Keratinocyte (primary cell): Measurements from ENCODE around the gene NTN1. TPM values are rescaled to one million over a fixed set of nuclear protein-coding genes. Genes with fewer than 3 reads are reported as not detected.

Experiments used
- DNase-seq: peaks from one replicate; pipeline ENCODE4 v3.0.0-alpha.2; 2011; ENCODE audit warnings: low read depth, missing footprints, low spot score
- FAIRE-seq: peaks from 2 replicates; lab custom pipeline; 2011; peaks lifted over from hg19 to GRCh38; lab: Jason Lieb, UNC
- H2AFZ ChIP-seq: 2 replicates; pipeline ENCODE4 v1.6.0; 2012; ENCODE audit warnings: low read length, control low read depth, inconsistent platforms; ENCODE audit not compliant: control insufficient read depth
- H3K27ac ChIP-seq: 2 replicates; pipeline ENCODE4 v1.5.1; 2011; ENCODE audit warnings: low read length; ENCODE audit not compliant: control insufficient read depth, insufficient read depth
- H3K27me3 ChIP-seq: 3 replicates; pipeline ENCODE4 v1.6.0; 2011; ENCODE audit warnings: low read length; ENCODE audit not compliant: control insufficient read depth, insufficient read depth; ENCODE audit errors: extremely low read depth
- H3K36me3 ChIP-seq, 2 experiments: 2 replicates in 1 of 2; 3 replicates in 1 of 2; pipeline ENCODE4 v1.5.1; 2011; ENCODE audit warnings: low read length in 2 of 2, mild to moderate bottlenecking in 1 of 2; ENCODE audit not compliant: control insufficient read depth in 2 of 2, insufficient read depth in 2 of 2; ENCODE audit errors: extremely low read depth in 1 of 2
- H3K4me1 ChIP-seq: 3 replicates; pipeline ENCODE4 v1.5.1; 2011; ENCODE audit warnings: low read length; ENCODE audit not compliant: control insufficient read depth, insufficient read depth; ENCODE audit errors: extremely low read depth
- H3K4me2 ChIP-seq: 3 replicates; pipeline ENCODE4 v1.6.0; 2011; ENCODE audit warnings: low read depth, low read length; ENCODE audit not compliant: control insufficient read depth, insufficient read depth; ENCODE audit errors: extremely low read depth
- H3K4me3 ChIP-seq, 3 experiments: fragments of 200-600 bp in 1 of 3; sonication (generic) in 1 of 3; 2 replicates in 2 of 3; 3 replicates in 1 of 3; pipeline ENCODE4 v1.5.1; 2011 to 2016; ENCODE audit warnings: low read length in 3 of 3, mild to moderate bottlenecking in 3 of 3, control low read depth in 2 of 3, inconsistent platforms in 1 of 3, low read depth in 1 of 3, mixed read lengths in 1 of 3, mixed run types in 1 of 3, moderate library complexity in 1 of 3; ENCODE audit not compliant: control insufficient read depth in 2 of 3, insufficient read depth in 2 of 3; ENCODE audit errors: extremely low read depth in 1 of 3
- H3K79me2 ChIP-seq: 2 replicates; pipeline ENCODE4 v1.6.0; 2012; ENCODE audit warnings: low read length; ENCODE audit not compliant: control insufficient read depth, insufficient read depth
- H3K9ac ChIP-seq: 3 replicates; pipeline ENCODE4 v1.6.0; 2011; ENCODE audit warnings: low read length; ENCODE audit not compliant: control insufficient read depth, insufficient read depth; ENCODE audit errors: extremely low read depth
- H3K9me1 ChIP-seq: 3 replicates; pipeline ENCODE4 v1.6.0; 2011; ENCODE audit warnings: low read length; ENCODE audit not compliant: control insufficient read depth, insufficient read depth; ENCODE audit errors: extremely low read depth
- H3K9me3 ChIP-seq: 2 replicates; pipeline ENCODE4 v1.5.1; 2012; ENCODE audit warnings: low read depth, low read length; ENCODE audit not compliant: control insufficient read depth
- H4K20me1 ChIP-seq: 3 replicates; pipeline ENCODE4 v1.6.0; 2011; ENCODE audit warnings: low read length; ENCODE audit not compliant: control insufficient read depth, insufficient read depth; ENCODE audit errors: extremely low read depth
- CTCF ChIP-seq, 3 experiments: IDR thresholded peaks in 1 of 3; conservative IDR thresholded peaks in 1 of 3; optimal IDR thresholded peaks in 1 of 3; 2 replicates in 2 of 3; 3 replicates in 1 of 3; pipeline versions ENCODE3 to v1.5.1; 2011; ENCODE audit warnings: low read length in 3 of 3, mild to moderate bottlenecking in 3 of 3, moderate library complexity in 2 of 3, control low read depth in 1 of 3, inconsistent platforms in 1 of 3; ENCODE audit not compliant: insufficient read depth in 2 of 3; ENCODE audit errors: extremely low read depth in 1 of 3
- EZH2 ChIP-seq: IDR thresholded peaks from one replicate; pipeline ENCODE4 v1.6.1; 2012; ENCODE audit warnings: inconsistent platforms, mild to moderate bottlenecking, low read length, moderate library complexity
- dilution Hi-C: fragments of 300-500 bp; cut with MboI; formaldehyde crosslinking; loops from one replicate; pipeline ENCODE4 v1.7.0; 2020; ENCODE audit warnings: low sequenced_read_pairs; ENCODE audit not compliant: extremely low pct_ligation_motif_present
- polyA plus RNA-seq, 5 experiments: library from polyadenylated mRNA; depleted of rRNA in 3 of 5; stranded (reverse) in 3 of 5; stranded (forward) in 1 of 5; unstranded in 1 of 5; fragments of >200 nt; gene quantifications; 1 replicate in 1 of 5; 2 replicates in 3 of 5; 3 replicates in 1 of 5; pipeline versions ENCODE4 v1.2.1 to v1.2.3, GENCODE V29; 2011 to 2012; ENCODE audit warnings: missing spikeins in 2 of 5, low read depth in 1 of 5, low replicate concordance in 1 of 5

NTN1 gene
- polyA plus RNA-seq, 1 donor (not counting 4 experiments of a cell fraction or from before 2014, with no cell fraction given) = 0.10 TPM

- Histone ChIP-seq H4K20me1 (no peaks in the 10 kb centered on the region), H3K27me3 (no peaks in the 10 kb centered on the region), H3K4me1 (no peaks in the 10 kb centered on the region), H2AFZ (no peak overlapping the region), H3K9ac (no peak overlapping the region), H3K79me2 (no peaks in the 10 kb centered on the region), H3K4me2 (no peak overlapping the region), H3K27ac (no peak overlapping the region), H3K36me3 (no peaks in the 10 kb centered on the region), H3K9me3 (no peaks in the 10 kb centered on the region), H3K4me3 (no peak overlapping the region), H3K9me1 (no peaks in the 10 kb centered on the region)
- no peak for DNase-seq
- FAIRE-seq = no peak
- TF ChIP-seq EZH2 = no peak
- TF ChIP-seq CTCF (optimal IDR thresholded peaks at IDR 0.05 in 1 of 3, IDR thresholded peaks at IDR 0.05 in 1 of 3, conservative IDR thresholded peaks at IDR 0.05 in 1 of 3; ENCODE audit: extremely low read depth in 1 of 3, insufficient read depth in 2 of 3, low read length in 3 of 3) = no peak
- dilution Hi-C loops = no loop called here
Observed at GRCh38 chr17:9195411-9195810, 174.1 kb downstream of the NTN1 start.

- Histone ChIP-seq H3K4me1 (no peaks in the 10 kb centered on the region), H3K9me3 (no peaks in the 10 kb centered on the region), H2AFZ (no peak overlapping the region), H3K27ac (no peak overlapping the region), H3K79me2 (no peaks in the 10 kb centered on the region), H3K9me1 (no peaks in the 10 kb centered on the region), H3K4me3 (no peak overlapping the region), H3K36me3 (no peaks in the 10 kb centered on the region), H3K9ac (no peak overlapping the region), H4K20me1 (no peaks in the 10 kb centered on the region), H3K27me3 (no peaks in the 10 kb centered on the region), H3K4me2 (no peak overlapping the region)
- TF ChIP-seq EZH2 = no peak
- no peak for TF ChIP-seq CTCF (optimal IDR thresholded peaks at IDR 0.05 in 1 of 3, IDR thresholded peaks at IDR 0.05 in 1 of 3, conservative IDR thresholded peaks at IDR 0.05 in 1 of 3; ENCODE audit: extremely low read depth in 1 of 3, insufficient read depth in 2 of 3, low read length in 3 of 3)
- dilution Hi-C loops = no loop called here
- no peak for FAIRE-seq
- DNase-seq = no peak
Observed at GRCh38 chr17:9195961-9196670, 174.8 kb downstream of the NTN1 start.
